Stimulated activated CD8-positive, alpha-beta memory T cell treated with anti-CD3 and anti-CD28 coated beads, Interleukin-4, amount 100 ng/mL, for 24 hours (primary cell): ENCODE results near the gene DUSP5.
A peak's percentile ranks its signal among the peaks of the same experiment; 100 is the strongest.
"Not testable (repeated sequence)": the region's sequence is repeated elsewhere in the genome, so short reads cannot be mapped to it uniquely, and the experiment has no call there.

Source experiments
- DNase-seq: peaks from one replicate; pipeline ENCODE4 v3.0.0-alpha.2; 2020; ENCODE audit warnings: low read depth

Gene DUSP5, protein sequence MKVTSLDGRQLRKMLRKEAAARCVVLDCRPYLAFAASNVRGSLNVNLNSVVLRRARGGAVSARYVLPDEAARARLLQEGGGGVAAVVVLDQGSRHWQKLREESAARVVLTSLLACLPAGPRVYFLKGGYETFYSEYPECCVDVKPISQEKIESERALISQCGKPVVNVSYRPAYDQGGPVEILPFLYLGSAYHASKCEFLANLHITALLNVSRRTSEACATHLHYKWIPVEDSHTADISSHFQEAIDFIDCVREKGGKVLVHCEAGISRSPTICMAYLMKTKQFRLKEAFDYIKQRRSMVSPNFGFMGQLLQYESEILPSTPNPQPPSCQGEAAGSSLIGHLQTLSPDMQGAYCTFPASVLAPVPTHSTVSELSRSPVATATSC

DNA sequence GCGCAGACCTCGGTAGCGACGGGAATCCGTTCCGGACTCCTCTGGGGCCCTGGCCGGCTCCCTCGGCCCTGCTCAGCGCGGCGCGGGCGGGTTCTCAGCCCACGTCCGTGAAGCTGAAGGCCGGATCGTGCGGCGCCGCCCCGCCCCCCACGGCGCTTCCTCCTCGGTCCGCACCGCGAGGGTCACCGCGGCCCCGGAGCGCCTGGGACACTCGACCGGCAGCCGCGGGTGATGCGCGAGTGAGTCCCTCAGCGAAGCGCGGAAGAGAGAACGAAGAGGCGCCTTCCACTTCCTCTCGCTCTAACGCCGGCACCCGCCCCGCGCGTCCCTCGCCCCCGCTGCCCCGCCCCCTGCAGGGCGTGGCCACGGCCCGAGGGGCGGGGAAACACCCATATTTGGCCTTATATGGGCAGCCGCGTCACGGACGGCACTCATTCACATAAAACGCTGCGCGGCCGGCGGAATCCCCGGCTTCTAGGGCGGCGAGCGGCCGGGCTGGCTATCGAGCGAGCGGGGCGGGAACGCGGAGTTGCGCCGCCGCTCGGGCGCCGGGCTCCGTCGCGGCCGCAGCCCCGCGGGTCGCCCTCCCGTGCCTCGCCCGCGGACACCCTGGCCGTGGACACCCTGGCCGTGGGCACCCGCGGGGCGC, at the start of gene DUSP5:
Gene DUSP5, plus strand, starts transcription at position 470 of the 649 bp plus-strand sequence. CDS start 215 bp downstream, outside the sequence.
- DNase-seq, result peak; percentile 86

DNA sequence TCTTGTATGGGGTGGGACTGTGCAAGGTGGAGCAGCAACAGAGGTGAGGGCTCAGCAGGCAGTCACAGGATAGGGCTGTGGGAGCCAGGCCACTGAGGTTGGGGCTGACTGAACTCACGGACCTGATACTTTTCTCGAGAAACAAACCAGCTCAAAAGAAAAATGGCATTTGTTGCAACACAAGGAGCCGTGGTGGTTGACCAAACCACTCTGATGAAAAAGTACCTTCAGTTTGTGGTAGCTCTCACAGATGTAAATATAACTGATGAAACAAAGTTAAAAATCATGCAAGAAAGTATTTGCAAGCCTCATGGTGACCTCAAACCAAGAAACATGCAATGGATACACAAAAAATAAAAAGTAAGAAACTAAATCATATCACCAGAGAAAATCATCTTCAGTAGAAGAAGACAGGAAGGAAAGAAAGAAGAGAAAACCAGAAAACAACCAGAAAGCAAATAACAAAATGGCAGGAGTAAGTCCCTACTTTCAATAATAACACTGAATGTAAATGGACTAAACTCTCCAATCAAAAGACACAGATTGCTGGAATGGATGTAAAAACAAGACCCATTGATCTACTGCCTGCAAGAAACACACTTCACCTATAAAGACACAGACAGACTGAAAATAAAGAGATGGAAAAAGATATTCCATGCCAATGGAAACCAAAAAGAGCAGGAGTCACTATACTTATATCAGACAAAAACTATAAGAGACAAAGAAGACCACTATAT, 48.9 kb upstream of the DUSP5 start:
- DNase-seq, result no peak

DNA sequence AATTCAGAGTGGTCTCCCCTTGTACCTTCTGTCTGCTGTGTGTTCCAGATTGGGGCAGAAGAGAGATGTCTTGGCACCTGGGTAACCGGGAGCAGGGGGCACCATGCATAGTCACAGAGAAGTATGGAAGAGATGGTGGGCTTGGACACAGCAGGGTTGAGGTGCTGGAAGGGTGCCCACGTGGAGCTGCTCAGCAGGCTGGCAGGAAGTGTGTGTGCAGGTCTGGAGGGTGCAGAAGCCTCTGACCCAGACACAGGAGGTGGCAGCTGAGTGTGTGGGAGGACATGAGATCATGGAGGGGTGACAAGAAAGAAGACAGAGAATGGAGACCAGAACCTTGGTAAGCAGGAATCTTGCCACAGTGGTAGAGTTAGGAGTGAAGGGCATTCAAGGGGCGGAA, 42.3 kb upstream of the DUSP5 start:
- DNase-seq, result peak; percentile 23

DNA sequence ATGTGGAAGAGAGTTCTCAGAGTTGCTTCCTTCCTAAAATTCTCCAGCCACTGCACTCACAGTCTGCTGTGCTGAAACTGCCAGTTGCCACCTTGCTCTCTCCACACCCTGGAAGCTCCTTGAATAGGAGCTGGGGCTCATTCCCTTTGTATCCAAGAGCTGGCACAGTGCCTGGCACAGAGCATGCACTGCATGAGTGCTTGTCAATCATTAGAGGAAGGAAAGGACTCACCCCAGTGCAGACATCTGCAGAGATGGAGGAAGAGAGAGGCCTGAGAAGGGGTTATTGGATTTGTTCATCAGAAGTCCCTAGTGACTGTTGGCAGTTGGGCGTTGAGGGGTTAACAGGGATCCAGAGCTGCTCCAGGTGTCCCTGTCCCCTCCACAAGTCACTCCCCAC, 41.7 kb upstream of the DUSP5 start:
- DNase-seq, result no peak

DNA sequence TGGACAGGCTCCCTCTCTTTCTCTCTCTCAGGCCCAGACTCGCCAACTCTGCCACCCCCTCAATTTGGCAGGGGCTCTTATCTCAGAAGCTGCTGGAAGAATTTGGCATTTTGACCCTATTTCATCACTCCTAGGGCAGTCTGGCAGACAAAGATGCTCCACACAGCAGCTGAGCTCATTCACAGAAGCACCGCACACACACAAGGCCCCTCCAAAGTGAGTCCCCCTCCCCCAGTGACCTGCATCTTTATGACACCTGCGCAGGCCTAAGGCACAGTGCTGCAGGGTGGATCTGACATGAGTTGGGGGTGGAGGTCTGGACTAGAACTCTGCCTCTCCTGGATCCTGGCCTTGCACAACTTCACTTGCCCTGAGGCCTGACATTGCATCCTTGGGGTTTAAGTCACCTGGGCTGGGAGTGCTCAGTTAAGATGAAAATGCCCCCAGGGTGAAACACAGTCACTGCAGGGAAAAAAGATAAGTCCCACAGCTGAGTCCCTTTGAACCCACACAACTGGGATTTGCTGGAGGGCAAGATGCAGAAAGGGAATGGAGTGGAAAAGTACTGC, 41.1 kb upstream of the DUSP5 start:
- DNase-seq, result no peak

DNA sequence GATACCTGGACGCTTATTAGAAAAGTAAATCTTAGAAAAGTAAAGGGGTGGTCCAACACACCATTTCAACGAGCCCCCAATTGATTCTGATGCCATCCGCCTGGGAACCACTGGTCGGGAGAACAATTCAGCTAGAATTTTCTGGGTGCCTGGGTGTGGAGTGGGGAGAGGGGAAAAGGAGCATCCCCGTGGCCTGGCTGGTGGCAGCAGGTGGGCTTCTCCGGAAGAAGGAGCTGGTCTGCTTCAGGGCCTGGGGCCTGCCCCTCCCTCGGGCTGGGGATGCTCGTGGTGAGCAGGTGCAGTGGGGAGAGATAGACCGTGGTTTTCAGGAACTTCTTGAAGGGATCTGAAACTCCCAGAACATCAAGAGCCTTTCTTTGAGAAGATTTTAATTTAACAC, 39.9 kb upstream of the DUSP5 start:
- no peak for DNase-seq

DNA sequence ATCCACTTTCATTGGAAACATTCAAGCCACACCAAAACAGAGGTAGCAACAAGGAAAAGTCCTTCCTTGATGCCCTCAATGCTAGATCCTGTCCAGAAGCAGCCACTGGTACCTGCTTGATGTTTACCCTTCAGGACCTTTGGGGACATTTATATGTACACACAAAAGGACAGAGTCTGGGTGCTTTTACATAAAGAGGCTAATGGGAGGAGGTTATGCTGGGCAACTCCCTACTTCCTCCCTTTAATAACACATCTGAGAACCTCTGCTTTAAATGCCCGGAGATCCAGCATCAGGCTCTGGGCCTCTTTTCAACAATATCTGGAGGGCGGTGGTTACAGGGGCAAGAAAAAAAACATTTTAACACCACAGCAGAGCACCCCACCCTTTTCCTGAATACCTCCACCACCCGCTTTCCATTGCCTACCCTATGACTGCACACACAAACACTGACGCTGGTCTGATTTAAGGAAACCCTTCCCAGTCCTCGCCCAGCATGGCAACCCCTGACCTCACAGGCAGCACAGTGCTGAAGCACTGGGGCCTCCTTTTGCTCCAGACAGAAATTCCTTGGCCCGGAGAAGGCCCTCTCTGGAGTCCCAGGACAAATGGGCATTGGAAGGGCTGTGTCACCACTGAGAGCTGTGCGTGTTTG, 39.3 kb upstream of the DUSP5 start:
- DNase-seq, result no peak

DNA sequence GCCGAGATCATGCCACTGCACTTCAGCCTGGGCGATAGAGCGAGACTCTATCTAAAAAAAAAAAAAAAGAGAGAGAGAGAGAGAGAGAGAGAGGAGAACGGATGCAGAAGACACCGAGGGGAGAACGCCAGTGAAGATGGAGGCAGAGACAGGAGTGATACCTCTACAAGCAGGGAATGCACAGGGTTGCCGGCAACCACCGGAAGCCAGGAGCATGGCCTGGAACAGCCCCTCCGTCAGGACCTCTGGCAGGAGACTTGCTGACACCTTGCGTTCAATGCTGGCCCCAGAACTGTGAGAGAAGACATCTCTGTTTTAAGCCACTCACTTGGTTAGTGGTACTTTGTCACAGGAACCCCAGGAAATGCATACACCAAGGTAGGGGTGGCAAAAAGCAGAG, 38.1 kb upstream of the DUSP5 start:
- no peak for DNase-seq

DNA sequence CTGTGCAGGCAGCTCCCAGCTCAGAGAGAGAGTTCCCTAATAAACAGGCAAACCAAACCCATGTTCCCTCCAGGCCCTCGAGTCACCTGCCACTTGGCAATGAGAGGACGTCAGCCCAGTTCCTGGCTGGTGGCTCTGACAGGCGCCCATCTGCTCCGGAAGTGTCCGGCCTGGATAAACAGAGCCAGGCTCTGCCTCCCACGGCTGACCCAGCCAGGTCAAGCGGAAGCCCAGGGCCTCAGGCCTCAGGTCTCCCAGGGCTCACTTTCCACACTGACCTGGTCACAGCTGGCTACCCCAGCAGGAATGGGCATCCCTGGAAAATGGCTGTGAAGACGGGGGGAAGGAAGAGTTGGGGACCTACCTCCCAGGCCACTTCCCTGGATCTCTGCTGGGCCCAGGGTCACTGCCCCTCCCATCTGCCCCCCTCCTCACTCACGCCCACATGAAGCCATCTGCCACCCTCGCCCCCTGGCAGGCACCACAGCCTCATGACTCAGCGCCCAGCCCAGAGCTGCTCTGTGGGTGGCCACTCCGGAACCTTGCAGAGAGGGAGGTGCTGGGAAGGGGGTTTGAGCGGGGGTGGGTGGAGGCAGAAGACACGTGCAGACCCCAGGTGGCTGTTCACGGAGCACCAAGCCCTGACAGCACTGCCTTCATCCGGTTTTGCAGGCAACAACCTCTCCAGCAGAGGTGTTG, 37.4 kb upstream of the DUSP5 start:
- peak; percentile 21 for DNase-seq

DNA sequence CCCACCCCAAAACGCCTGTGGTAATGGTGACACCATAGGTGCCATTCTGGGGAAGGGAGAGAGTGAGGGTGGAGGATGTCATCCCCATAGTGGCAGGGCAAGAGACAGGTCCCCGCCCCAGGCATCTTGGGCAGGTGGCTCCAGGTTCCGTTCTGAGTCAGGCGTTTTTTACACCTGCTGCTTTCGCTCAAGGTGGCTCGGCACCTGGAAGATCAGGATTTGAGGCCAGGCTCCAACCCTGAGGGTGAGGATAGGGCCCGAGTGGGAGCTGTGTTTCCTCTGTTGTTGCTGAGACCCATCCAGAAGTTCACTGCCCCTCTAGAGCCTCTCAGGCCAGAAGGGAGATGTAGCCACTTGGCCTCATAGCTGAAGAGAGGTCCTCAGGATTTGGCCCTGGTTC, 36.6 kb upstream of the DUSP5 start:
- no peak for DNase-seq

DNA sequence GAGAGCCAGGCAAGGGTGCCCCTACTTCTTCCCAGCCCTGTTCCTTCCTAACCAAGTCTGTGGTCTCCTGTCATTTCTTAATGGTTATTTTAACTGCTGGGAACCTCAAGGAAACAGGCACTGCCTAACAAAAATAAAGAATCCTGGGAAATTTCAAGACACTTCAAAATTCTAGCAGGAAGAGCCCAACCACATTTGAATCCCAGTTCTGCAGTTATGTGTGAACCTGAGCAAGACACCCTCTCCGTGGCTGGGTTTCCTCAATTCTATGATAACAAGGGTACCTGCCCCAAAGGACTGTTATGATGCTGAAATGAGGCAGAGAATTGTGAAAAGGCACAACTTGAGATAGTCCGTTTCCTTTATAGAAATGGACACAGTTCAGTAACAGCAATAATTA, 36.2 kb upstream of the DUSP5 start:
- no peak for DNase-seq

DNA sequence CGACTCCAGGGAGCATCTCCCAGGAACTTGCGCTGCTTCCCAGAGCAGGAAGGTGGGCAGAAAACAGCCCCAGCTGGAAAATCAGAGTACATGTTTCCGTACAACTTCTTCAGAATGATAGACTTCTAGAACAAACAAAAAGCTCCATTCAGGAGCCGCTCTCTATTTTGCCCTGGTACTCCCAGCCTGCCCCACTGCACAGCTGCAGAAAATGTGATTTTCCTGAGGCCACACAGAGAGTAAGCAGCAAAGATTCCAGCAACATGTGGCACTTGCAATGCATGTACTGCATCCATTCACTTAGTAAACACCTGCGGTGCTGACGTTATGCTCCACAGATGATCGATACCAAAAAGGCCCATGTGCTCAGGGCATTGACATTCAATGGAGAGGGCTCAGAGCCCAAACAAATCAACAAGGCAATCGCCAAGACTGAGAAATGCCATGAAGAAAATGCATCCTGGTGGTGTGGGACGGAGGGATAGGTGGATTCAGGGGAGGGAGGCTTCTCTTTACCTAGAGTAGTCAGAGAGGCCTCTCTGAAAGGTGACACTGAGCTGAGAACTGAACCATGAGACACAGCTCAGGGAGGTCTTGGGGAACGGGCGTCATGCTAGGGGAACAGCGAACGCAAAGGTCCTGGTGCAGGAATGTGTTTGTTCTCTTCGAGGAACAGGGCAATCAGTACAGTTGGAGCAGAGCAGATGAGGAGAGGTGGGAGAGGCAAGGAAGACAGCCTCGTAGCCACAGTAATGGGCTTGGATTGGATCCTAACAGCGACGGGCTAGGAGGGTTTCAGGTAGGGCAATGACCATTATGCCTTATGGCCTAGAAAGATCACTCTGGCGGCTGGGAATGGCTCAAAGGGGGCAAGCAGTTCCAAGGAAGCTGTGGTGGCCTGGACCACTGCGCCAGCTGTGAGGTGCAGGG, 35.3 kb upstream of the DUSP5 start:
- DNase-seq, result no peak

DNA sequence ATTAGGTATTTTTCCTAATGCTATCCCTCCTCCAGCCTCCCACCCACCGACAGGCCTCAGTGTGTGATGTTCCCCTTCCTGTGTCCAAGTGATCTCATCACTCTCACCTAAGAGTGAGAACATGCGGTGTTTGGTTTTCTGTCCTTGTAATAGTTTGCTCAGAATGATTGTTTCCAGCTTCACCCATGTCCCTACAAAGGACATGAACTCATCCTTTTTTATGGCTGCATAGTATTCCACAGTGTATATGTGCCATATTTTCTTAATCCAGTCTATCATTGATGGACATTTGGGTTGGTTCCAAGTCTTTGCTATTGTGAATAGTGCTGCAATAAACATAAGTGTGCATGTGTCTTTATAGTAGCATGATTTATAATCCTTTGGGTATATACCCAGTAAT, 29.4 kb upstream of the DUSP5 start:
- DNase-seq, result not testable (repeated sequence)

DNA sequence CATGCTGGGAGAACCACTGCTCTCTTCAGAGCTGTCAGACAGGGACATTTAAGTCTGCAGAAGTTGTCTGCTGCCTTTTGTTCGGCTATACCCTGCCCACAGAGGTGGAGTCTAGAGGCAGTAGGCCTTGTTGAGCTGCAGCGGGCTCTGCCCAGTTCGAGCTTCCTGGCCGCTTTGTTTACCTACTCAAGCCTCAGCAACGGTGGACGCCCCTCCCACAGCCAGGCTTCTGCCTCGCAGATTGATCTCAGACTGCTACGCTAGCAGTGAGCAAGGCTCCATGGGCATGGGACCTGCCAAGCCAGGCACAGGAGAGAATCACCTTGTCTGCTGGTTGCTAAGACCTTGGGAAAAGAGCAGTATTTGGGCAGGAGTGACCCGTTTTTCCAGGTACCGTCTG, 27.2 kb upstream of the DUSP5 start:
- DNase-seq, result not testable (repeated sequence)

DNA sequence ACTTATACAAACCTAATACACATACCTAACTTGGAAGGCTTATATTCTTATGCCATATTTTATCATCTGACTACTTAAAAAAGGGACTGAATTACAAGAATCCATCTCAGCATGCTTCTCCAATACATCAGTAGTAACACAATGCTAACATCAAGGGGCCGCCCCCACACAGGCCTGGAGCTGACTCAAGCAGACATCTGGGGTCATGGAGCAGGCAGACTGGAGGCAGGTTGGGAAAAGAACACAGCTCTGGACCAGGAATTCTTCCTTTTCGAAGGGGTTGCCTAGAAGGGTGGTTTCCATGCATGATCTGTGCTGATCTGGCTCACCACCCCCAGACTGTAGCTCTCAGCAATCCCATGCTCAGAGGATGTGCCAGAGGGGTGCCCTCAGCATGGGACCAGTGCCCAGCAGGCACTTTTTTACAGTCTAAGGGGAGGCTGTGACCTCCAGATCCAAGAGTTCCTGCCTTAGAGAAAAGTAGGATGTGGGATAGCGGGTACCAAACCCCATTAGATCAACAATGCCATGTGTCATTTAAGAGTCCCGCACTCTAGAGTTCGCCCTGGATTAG, 26.1 kb upstream of the DUSP5 start:
- no peak for DNase-seq

DNA sequence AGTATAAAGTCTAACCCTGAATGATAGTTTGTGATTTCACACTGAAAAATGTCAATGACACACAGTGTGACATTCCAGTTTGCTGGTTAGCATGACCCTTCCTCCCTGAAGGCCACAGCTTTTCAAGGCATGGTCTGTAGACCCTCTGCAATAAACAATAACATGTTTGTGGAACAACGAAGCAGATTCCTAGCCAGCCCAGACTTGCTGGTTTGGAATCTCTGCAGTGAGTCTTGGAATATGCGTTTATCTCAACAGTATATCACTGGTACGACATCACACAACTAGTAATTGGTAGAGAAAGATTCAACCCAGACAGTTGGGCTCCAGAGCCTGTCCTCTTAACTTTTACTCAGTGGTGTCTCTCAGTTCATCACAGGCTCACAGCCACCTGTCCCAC, 23.7 kb upstream of the DUSP5 start:
- DNase-seq, result no peak

DNA sequence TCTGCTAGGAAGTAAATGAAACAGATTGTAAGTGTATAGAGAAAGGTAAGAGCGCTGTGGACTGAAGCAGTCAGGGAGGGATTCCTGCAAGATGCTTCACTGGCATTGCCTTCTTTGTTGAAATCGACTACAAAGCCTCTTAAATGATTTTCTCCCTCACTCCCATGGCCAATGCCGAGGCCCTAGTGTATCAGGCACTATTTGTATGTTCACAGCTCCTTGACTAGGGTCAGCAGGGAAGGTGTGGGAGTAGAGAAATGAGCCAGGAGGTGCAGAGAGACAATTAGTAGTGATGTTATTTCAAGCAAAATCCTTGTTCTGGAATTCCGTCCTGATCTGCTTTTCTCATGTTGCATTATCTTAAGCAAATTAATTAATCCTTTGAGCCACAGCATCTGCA, 22.9 kb upstream of the DUSP5 start:
- no peak for DNase-seq

DNA sequence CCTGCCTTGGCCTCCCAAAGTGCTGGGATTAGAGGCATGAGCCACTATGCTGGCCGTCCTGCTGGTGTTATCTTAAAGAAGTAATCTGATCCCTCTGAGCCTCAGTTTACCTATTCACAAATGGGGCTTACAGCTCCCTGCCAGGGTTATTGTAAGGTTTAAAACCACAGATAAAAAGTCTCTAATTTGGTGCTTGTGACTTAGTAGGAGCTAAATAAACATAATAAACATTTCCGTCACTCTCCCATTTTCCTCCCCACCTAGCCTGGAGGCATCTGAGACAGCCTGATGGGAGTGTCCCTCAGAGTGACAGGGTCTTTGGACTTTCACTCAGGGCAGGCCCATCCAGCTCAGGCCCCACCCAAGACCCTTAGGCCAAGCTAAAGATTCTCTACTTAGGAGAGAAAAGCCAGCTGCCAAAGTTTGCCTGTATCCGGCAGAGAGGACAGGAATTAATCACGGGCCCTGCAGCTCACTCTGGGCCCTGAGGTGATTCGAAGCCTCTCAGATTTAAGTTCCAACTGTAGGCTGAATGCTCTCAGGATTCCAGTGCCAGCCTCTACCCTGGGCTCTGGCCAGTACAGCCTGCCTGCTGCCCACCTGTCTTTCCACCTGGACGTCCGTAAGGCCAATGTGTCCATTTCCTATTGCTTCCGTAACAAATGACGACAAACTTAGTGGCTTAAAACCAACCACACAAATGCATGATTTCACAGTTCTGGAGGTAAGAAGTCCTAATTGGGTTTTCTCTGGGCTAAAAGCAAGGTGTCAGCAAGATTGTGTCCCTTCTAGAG, 21.8 kb upstream of the DUSP5 start:
- DNase-seq, result no peak

DNA sequence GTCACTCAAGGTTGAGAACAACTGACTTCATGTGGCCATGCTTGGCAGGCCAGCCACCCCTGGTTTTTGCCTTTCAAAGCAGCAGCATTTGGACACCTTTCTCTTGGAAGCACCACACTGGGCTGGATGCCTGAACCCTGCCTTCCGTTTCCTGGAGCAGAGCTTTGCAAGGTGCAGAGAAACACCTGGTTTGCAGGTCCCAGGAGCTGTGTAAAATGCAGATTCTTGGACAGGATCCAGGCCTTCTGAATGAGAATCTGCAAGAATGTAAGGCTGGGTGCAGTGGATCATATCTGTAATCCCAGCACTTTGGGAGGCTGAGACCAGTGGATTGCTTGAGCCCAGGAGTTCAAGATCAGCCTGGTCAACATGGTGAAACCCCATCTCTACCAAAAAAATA, 18.0 kb upstream of the DUSP5 start:
- no peak for DNase-seq
